HG02763 (cell line): ENCODE results near the gene SLC16A6.
"Not testable (repeated sequence)": the region's sequence is repeated elsewhere in the genome, so short reads cannot be mapped to it uniquely, and the experiment has no call there.

Experiments
- ATAC-seq: cut with Tn5 transposase; IDR thresholded peaks from one replicate; pipeline ENCODE4 v1.9.1; 2021; ENCODE audit warnings: mild to moderate bottlenecking, moderate library complexity; ENCODE audit not compliant: unreplicated experiment

Gene SLC16A6

GRCh38 chr17:68314916-68315535 is 24.1 kb upstream of the SLC16A6 start:
- no peak for ATAC-seq

- ATAC-seq, result no peak
These were observed 19.2 kb upstream of the SLC16A6 start for GRCh38 chr17:68310152-68310551.

GRCh38 chr17:68309066-68309670 is 18.2 kb upstream of the SLC16A6 start:
- ATAC-seq, result not testable (repeated sequence)

- ATAC-seq, result not testable (repeated sequence)
These were observed 17.6 kb upstream of the SLC16A6 start for GRCh38 chr17:68308486-68308885.

- ATAC-seq, result no peak
These were observed 16.5 kb upstream of the SLC16A6 start for GRCh38 chr17:68307443-68307842.

- no peak for ATAC-seq
These were observed 15.9 kb upstream of the SLC16A6 start for GRCh38 chr17:68306819-68307218.

GRCh38 chr17:68305142-68305541 is 14.2 kb upstream of the SLC16A6 start:
- ATAC-seq, result no peak

GRCh38 chr17:68304706-68305105 is 13.8 kb upstream of the SLC16A6 start:
- ATAC-seq, result no peak

GRCh38 chr17:68302666-68303065 is 11.7 kb upstream of the SLC16A6 start:
- no peak for ATAC-seq

- no peak for ATAC-seq
These were observed 11.2 kb upstream of the SLC16A6 start for GRCh38 chr17:68302066-68302564.

- no peak for ATAC-seq
These were observed 10.6 kb upstream of the SLC16A6 start for GRCh38 chr17:68301438-68301959.

GRCh38 chr17:68299817-68300216 is 8.9 kb upstream of the SLC16A6 start:
- ATAC-seq, result no peak

- no peak for ATAC-seq
These were observed 7.7 kb upstream of the SLC16A6 start for GRCh38 chr17:68298601-68299000.

GRCh38 chr17:68297195-68297594 is 6.3 kb upstream of the SLC16A6 start:
- ATAC-seq, result no peak

GRCh38 chr17:68296217-68297191 is 5.6 kb upstream of the SLC16A6 start:
- ATAC-seq, result no peak

GRCh38 chr17:68295086-68295485 is 4.2 kb upstream of the SLC16A6 start:
- ATAC-seq, result no peak

GRCh38 chr17:68294617-68295016 is 3.7 kb upstream of the SLC16A6 start:
- ATAC-seq, result no peak

- no peak for ATAC-seq
These were observed 3.2 kb upstream of the SLC16A6 start for GRCh38 chr17:68294196-68294555.

GRCh38 chr17:68293490-68294195 is 2.7 kb upstream of the SLC16A6 start:
- no peak for ATAC-seq

GRCh38 chr17:68292689-68293040 is 1.7 kb upstream of the SLC16A6 start:
- ATAC-seq, result no peak
